ENCODE data around the gene COL26A1. TPM values are rescaled to one million over a fixed set of nuclear protein-coding genes. Genes with fewer than 3 reads are reported as not detected.

COL26A1 gene
- polyA plus RNA-seq, 1 experiment, result 0.48 TPM

GRCh38 chr7:101401390-101402080, 38.9 kb downstream of the COL26A1 start:
- Histone ChIP-seq H3K4me3 (ENCODE audit: low read depth, low read length) (no peak overlapping the region), H3K27me3 (ENCODE audit: control insufficient read depth, insufficient read depth, low read length) (peaks cover 7% of the 10 kb centered on the region; the same call in 1 of the 2 replicates), H3K36me3 (ENCODE audit: control insufficient read depth, insufficient read depth, low read length) (no peaks in the 10 kb centered on the region)
- DNase-seq (ENCODE audit: low read depth), result no peak
- ChIA-PET POLR2A (interaction anchor here (0.6 kb wide), 1 partner anchor 12 kb away, joined by 5 read pairs; no protein-coding TSS in a partner anchor), CTCF (interaction anchor here (0.8 to 7.7 kb wide), 3 partner anchors 10 to 47 kb away, joined by 3 to 54 read pairs (median 4); no protein-coding TSS in a partner anchor)
- no peak for TF ChIP-seq CTCF (IDR thresholded peaks at IDR 0.05; ENCODE audit: insufficient read depth, low read depth, low read length)

- Histone ChIP-seq H3K36me3 (ENCODE audit: control insufficient read depth, insufficient read depth, low read length) (no peaks in the 10 kb centered on the region), H3K27me3 (ENCODE audit: control insufficient read depth, insufficient read depth, low read length) (peaks cover 8% of the 10 kb centered on the region), H3K4me3 (ENCODE audit: low read depth, low read length) (no peak overlapping the region)
- peak; percentile 66 for DNase-seq (ENCODE audit: low read depth)
- ChIA-PET CTCF (interaction anchor here (1.4 to 7.7 kb wide), 2 partner anchors 9 to 16 kb away, joined by 3 to 54 read pairs; no protein-coding TSS in a partner anchor), POLR2A (interaction anchor here (0.6 kb wide), 1 partner anchor 12 kb away, joined by 5 read pairs; no protein-coding TSS in a partner anchor)
- no peak for TF ChIP-seq CTCF (IDR thresholded peaks at IDR 0.05; ENCODE audit: insufficient read depth, low read depth, low read length)
Measured at GRCh38 chr7:101402081-101402779, 39.6 kb downstream of the COL26A1 start.

GRCh38 chr7:101402835-101403234, 40.2 kb downstream of the COL26A1 start:
- no peak for TF ChIP-seq CTCF (IDR thresholded peaks at IDR 0.05; ENCODE audit: insufficient read depth, low read depth, low read length)
- H3K4me3 ChIP-seq (ENCODE audit: low read depth, low read length), result no peak overlapping the region
- ChIA-PET CTCF (interaction anchor here (7.7 kb wide), 1 partner anchor 8 kb away, joined by 54 read pairs; no protein-coding TSS in a partner anchor), POLR2A (no interaction called here)
- H3K36me3 ChIP-seq (ENCODE audit: control insufficient read depth, insufficient read depth, low read length), result no peaks in the 10 kb centered on the region
- no peak for DNase-seq (ENCODE audit: low read depth)
- peaks cover 8% of the 10 kb centered on the region for H3K27me3 ChIP-seq (ENCODE audit: control insufficient read depth, insufficient read depth, low read length)

- no peak for TF ChIP-seq CTCF (IDR thresholded peaks at IDR 0.05; ENCODE audit: insufficient read depth, low read depth, low read length)
- POLR2A ChIA-PET, result no interaction called here
- no peak overlapping the region for H3K4me3 ChIP-seq (ENCODE audit: low read depth, low read length)
- H3K36me3 ChIP-seq (ENCODE audit: control insufficient read depth, insufficient read depth, low read length), result no peaks in the 10 kb centered on the region
- no peak for DNase-seq (ENCODE audit: low read depth)
- CTCF ChIA-PET, result interaction anchor here (0.6 to 1.8 kb wide), 4 partner anchors 10 to 43 kb away, joined by 3 to 6 read pairs (median 4); partner anchors contain the start of gene COL26A1
- peaks cover 8% of the 10 kb centered on the region for H3K27me3 ChIP-seq (ENCODE audit: control insufficient read depth, insufficient read depth, low read length)
Measured at GRCh38 chr7:101405474-101406067, 42.9 kb downstream of the COL26A1 start.

Measured in BJ (cell line).